Kidney epithelial cell (primary cell): ENCODE measurements around the gene UBE2K. TPM values are rescaled to one million over a fixed set of nuclear protein-coding genes. Genes with fewer than 3 reads are reported as not detected.

Experiments
- DNase-seq: peaks from one replicate; pipeline ENCODE4 v3.0.0-alpha.2; 2010; ENCODE audit warnings: low read depth
- H3K27me3 ChIP-seq: 2 replicates; pipeline ENCODE4 v1.6.0; 2011; ENCODE audit warnings: low read length; ENCODE audit not compliant: control insufficient read depth, insufficient read depth
- H3K36me3 ChIP-seq: 2 replicates; pipeline ENCODE4 v1.5.1; 2011; ENCODE audit warnings: low read length; ENCODE audit not compliant: control insufficient read depth, insufficient read depth
- H3K4me3 ChIP-seq: 2 replicates; pipeline ENCODE4 v1.5.1; 2011; ENCODE audit warnings: low read depth, mild to moderate bottlenecking, control low read depth, low read length
- CTCF ChIP-seq: IDR thresholded peaks from 2 replicates; pipeline ENCODE4 v1.5.1; 2011; ENCODE audit warnings: mild to moderate bottlenecking, moderate library complexity, low read length, control low read depth, inconsistent platforms; ENCODE audit not compliant: insufficient read depth, poor library complexity, severe bottlenecking
- total RNA-seq: library from RNA; depleted of rRNA; stranded (reverse); fragments of >200 nt; gene quantifications from 2 replicates; pipeline ENCODE4 v1.2.3, GENCODE V29; 2015

The UBE2K gene
- total RNA-seq, 1 donor from 2014 or later, result 24.9 TPM

GRCh38 chr4:39710098-39710896 is 12.4 kb downstream of the UBE2K start:
- Histone ChIP-seq H3K36me3 (no peaks in the 10 kb centered on the region), H3K4me3 (no peak overlapping the region), H3K27me3 (no peaks in the 10 kb centered on the region)
- DNase-seq, result no peak
- no peak for TF ChIP-seq CTCF

GRCh38 chr4:39712819-39713607 is 15.1 kb downstream of the UBE2K start:
- H3K36me3 ChIP-seq, result no peaks in the 10 kb centered on the region
- TF ChIP-seq CTCF, result no peak
- DNase-seq, result no peak
- H3K27me3 ChIP-seq, result no peaks in the 10 kb centered on the region
- H3K4me3 ChIP-seq, result no peak overlapping the region

DNA sequence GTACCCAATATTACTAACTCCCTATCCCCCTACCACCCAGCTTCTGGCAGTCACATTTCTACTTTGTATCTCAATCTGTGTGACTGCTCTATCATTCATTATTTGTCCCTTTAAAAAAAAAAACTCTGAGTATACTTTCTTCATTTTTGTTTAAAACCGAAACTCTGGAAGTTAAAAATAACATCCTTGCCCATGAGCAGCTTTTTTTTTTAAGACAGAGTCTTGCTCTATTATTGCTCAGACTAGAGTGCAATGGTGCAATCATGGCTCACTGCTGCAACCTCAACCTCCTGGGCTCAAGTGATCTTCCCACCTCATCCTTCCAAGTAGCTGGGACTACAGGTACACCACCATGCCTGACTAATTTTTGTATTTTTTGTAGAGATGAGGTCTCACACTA is 15.8 kb downstream of the UBE2K start:
- DNase-seq, result no peak

DNA sequence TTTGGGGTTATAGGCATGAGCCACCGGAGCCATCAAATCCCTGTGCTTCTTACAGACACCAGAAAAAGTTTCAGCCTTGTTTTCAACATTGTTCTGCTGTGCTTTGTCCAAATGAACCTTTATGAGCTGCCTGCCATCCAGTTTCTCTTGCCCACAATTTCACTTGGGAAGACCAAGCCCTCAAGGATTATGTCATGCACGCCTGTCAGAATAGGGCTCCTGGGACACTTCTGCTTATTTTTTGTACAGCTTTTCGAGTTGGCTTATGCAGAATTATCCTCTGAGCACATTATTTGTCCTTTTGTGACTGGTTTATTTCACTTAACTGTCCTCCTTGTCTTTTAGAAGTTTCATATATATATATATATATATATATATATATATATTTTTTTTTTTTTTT is 16.2 kb downstream of the UBE2K start:
- H3K36me3 ChIP-seq, result no peaks in the 10 kb centered on the region
- no peak for TF ChIP-seq CTCF
- H3K27me3 ChIP-seq, result no peaks in the 10 kb centered on the region
- DNase-seq, result no peak
- no peak overlapping the region for H3K4me3 ChIP-seq

More for the DNA sequence above, 15.8 kb downstream of the UBE2K start:
- Histone ChIP-seq H3K36me3 (no peaks in the 10 kb centered on the region), H3K27me3 (no peaks in the 10 kb centered on the region), H3K4me3 (no peak overlapping the region)
- TF ChIP-seq CTCF, result no peak

DNA sequence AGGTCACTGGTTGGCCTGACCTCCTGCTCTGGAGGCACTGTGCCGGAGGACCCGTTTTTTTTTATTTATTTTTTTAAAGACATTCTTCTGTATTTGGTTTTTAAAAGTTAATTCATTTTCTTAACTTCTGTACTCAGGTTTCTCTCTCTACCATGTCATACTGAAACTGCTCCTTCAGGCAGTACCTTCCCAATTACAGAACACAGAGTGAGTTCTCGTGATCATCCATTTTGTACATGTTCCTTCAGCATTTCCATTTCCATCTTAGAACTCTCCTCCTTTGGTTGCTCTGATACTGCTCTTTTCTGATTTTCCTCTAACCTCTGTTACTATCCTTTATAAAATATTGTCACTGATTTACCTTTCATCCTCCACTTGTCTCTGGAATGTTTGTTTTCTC is 17.9 kb downstream of the UBE2K start:
- DNase-seq, result no peak
- Histone ChIP-seq H3K27me3 (no peaks in the 10 kb centered on the region), H3K4me3 (no peak overlapping the region), H3K36me3 (no peaks in the 10 kb centered on the region)
- no peak for TF ChIP-seq CTCF
